HL-60 (cell line): ENCODE measurements around the gene TRIO.

Experiments used
- DNase-seq, 2 experiments: peaks; one replicate each; pipeline ENCODE4 v3.0.0-alpha.2; 2010 to 2020; ENCODE audit warnings: low read depth in 1 of 2, low spot score in 1 of 2
- H3K27ac ChIP-seq: fragments of 250-450 bp; sonication (Bioruptor Pico); replicated peaks from 2 replicates; pipeline ENCODE4 v1.5.1; 2020; ENCODE audit warnings: mild to moderate bottlenecking, moderate library complexity
- H3K27me3 ChIP-seq: fragments of 250-450 bp; sonication (Bioruptor Pico); 2 replicates; pipeline ENCODE4 v1.5.1; 2021; ENCODE audit warnings: mild to moderate bottlenecking, moderate library complexity; ENCODE audit not compliant: insufficient read depth, poor library complexity, severe bottlenecking
- H3K4me3 ChIP-seq: replicated peaks from 2 replicates; pipeline ENCODE4 v1.5.1; 2011; ENCODE audit warnings: mild to moderate bottlenecking, control low read depth, low read length; ENCODE audit not compliant: insufficient read depth
- CTCF ChIP-seq: IDR thresholded peaks from one replicate; pipeline ENCODE4 v1.5.1; 2011; ENCODE audit warnings: low read length, control low read depth, inconsistent platforms; ENCODE audit not compliant: insufficient read depth
- GABPA ChIP-seq: IDR thresholded peaks from 2 replicates; pipeline ENCODE4 v1.6.1; 2012; ENCODE audit warnings: low read depth
- POLR2AphosphoS5 ChIP-seq: IDR thresholded peaks from 2 replicates; pipeline ENCODE4 v1.6.1; 2012; ENCODE audit warnings: low read depth
- REST ChIP-seq: IDR thresholded peaks from 2 replicates; pipeline ENCODE4 v1.6.1; 2012; ENCODE audit warnings: low read depth; ENCODE audit not compliant: insufficient replicate concordance
- SPI1 ChIP-seq: IDR thresholded peaks from 2 replicates; pipeline ENCODE4 v1.6.1; 2012; ENCODE audit warnings: low read depth, mild to moderate bottlenecking, borderline replicate concordance

TRIO gene

GRCh38 chr5:14127587-14127986 lies 15.6 kb upstream of the TRIO start:
- no peak for TF ChIP-seq CTCF
- no peak for TF ChIP-seq SPI1
- TF ChIP-seq POLR2AphosphoS5: no peak
- no peak for TF ChIP-seq GABPA
- TF ChIP-seq REST: no peak
- no peak overlapping the region for H3K27ac ChIP-seq
- DNase-seq: no peak
- no peak overlapping the region for H3K4me3 ChIP-seq
- no peaks in the 10 kb centered on the region for H3K27me3 ChIP-seq

GRCh38 chr5:14128079-14128478 lies 15.1 kb upstream of the TRIO start:
- H3K4me3 ChIP-seq: no peak overlapping the region
- TF ChIP-seq REST (no peak), CTCF (no peak), POLR2AphosphoS5 (no peak), GABPA (no peak), SPI1 (no peak)

GRCh38 chr5:14129123-14129522 lies 14.0 kb upstream of the TRIO start:
- TF ChIP-seq SPI1 (no peak), CTCF (no peak), REST (no peak), POLR2AphosphoS5 (no peak), GABPA (no peak)
- DNase-seq: no peak
- Histone ChIP-seq H3K4me3 (no peak overlapping the region), H3K27ac (no peak overlapping the region), H3K27me3 (no peaks in the 10 kb centered on the region)

More at GRCh38 chr5:14128079-14128478, 15.1 kb upstream of the TRIO start:
- DNase-seq: no peak
- Histone ChIP-seq H3K27me3 (no peaks in the 10 kb centered on the region), H3K27ac (no peak overlapping the region)
